ENCODE results near the gene INPP5A.

- TF ChIP-seq CTCF (IDR thresholded peaks at IDR 0.05) (no peak), POLR2A (IDR thresholded peaks at IDR 0.05) (no peak), POLR2AphosphoS5 (IDR thresholded peaks at IDR 0.05) (no peak), EP300 (IDR thresholded peaks at IDR 0.05; ENCODE audit: low read depth) (no peak)
Observed at GRCh38 chr10:132510174-132510611, 27.4 kb upstream of the INPP5A start.

Measured in transverse colon (tissue), 4 donors.